ENCODE data around the gene HDAC5.
"Not testable (repeated sequence)": the region's sequence is repeated elsewhere in the genome, so short reads cannot be mapped to it uniquely, and the experiment has no call there.

Gene HDAC5

GRCh38 chr17:44066204-44066930 is 57.1 kb downstream of the HDAC5 start, which contains the start of gene LSM12:
LSM12 (minus strand) TSS chr17:44066671; CDS start chr17:44066587, 84 bp downstream.
- peak; percentile 91 to 93 for DNase-seq

GRCh38 chr17:44065668-44066203 is 57.7 kb downstream of the HDAC5 start:
- DNase-seq = no peak

- no peak for DNase-seq
Measured at GRCh38 chr17:44063704-44064639, 59.5 kb downstream of the HDAC5 start.

DNA sequence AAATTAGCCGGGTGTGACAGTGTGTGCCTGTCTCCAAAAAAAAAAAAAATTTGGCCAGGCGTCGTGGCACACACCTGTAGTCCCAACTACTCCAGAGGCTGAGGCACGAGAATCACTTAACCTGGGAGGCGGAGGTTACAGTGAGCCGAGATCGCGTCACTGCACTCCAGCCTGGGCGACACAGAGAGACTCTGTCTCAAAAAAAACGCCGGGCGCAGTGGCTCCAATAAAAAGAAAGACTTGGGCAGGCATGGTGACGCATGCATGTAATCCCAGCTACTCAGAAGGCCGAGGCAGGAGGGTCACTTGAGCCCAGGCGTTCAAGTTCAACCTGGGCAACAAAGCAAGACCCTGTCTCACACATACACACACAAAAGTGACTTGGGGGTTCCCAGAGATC is 60.6 kb downstream of the HDAC5 start:
- no peak for DNase-seq

DNA sequence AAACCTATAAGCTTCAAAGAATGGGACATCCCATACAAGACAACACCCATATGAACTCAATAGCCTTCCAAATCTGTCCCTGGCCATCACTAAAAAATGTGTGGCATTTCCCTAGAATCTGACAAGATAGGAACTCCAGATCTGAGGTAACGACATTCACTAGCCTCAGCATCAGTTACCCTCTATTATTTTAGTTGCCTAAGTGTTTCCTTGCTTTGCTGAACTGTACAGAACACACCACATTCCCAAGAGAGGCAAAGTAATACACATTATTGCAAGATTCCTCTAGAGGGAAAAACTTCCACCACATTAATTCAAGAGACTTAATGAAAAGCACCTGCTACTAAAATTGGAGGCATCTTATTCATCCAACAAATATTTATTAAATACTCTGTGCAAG is 62.0 kb downstream of the HDAC5 start:
- DNase-seq = no peak

- no peak for DNase-seq
Measured at GRCh38 chr17:44059101-44059892, 64.1 kb downstream of the HDAC5 start.

DNA sequence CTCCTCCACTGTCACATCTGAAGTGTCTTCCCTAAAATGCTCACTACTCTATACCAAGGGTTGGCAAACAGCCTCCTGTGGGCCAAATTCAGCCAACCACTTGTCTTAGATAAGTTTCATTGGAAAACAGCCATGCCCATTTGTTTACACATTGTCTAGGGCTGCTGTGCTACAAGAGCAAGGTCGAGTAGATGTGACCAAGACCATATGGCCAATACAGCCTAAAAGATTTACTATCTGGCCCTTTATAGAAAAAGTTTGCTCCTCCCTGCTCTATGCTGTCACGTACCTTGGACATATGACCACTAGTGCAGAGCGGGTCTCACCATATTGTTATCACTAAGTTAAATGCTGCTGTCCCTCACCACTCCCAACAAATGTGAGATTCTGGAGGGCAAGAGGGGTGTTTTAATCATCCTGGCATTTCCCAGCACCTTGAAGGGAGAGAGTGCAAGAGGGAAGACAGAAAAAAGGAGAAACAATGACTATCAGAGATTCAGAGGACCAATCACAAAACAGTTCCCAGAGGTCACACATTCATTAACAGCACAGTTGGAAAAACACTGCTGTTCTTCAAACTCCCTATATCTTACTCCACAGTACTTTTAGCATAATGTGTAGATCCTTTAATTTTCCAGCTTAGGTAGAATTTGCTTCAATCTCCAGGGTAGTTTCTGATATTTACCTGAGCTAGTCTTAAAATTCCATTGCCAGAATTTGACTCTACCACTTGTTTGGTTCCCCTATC is 70.1 kb downstream of the HDAC5 start:
- no peak for DNase-seq

DNA sequence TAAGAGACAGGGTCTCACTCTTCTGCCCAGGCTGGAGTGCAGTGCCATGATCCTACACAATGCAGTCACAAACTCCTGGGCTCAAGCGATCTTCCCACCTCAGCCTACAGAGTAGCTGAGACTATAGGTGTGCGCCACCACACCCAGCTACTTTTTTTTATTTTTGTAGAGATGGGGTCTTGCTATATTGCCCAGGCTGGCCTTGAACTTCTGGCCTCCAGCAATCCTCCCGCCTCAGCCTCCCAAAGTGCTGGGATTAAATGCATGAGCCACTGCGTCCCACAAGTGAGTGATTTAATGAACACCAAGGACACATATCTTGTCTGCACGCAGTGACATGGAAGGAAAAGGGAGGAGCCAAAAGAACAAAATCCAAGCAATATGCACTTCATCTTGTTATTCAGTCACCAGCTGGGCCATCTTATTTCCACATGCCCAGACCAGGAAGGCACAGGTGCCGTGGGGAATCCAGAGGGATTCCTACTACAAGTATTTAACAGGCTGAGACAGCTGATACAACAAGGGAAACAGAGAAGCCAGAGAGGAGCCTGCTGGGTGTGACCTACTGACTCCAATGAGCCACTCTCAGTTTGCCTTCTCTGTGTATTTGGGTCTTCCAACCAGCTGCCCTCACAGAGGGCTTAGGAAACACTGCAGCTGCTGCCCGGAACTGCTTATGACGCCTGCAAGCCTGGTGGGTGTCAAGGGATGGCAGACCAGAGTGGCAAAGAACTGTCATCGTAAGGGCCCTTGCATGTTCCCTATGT is 74.0 kb downstream of the HDAC5 start:
- DNase-seq = peak in 1 of 2 experiments; percentile 19

- not testable (repeated sequence) for DNase-seq
Measured at GRCh38 chr17:44046893-44047292, 76.5 kb downstream of the HDAC5 start.

DNA sequence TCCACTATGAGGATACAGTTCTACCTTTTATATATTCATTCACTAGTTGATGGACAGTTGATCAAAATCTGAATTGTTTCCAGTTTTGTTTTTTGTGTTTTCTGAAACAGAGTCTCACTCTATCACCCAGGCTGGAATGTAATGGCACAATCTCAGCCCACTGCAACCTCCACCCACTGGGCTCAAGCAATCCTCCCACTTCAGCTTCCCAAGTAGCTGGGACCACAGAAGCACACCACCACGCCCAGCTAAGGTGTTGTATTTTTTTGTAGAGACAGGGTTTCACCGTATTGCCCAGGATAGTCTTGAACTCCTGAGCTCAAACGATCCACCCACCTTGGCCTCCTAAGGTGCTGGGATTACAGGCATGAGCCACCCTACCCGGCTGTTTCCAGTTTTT is 78.0 kb downstream of the HDAC5 start:
- DNase-seq = no peak

GRCh38 chr17:44044071-44044470 is 79.4 kb downstream of the HDAC5 start:
- no peak for DNase-seq

- DNase-seq = no peak
Measured at GRCh38 chr17:44043272-44043696, 80.2 kb downstream of the HDAC5 start.

DNA sequence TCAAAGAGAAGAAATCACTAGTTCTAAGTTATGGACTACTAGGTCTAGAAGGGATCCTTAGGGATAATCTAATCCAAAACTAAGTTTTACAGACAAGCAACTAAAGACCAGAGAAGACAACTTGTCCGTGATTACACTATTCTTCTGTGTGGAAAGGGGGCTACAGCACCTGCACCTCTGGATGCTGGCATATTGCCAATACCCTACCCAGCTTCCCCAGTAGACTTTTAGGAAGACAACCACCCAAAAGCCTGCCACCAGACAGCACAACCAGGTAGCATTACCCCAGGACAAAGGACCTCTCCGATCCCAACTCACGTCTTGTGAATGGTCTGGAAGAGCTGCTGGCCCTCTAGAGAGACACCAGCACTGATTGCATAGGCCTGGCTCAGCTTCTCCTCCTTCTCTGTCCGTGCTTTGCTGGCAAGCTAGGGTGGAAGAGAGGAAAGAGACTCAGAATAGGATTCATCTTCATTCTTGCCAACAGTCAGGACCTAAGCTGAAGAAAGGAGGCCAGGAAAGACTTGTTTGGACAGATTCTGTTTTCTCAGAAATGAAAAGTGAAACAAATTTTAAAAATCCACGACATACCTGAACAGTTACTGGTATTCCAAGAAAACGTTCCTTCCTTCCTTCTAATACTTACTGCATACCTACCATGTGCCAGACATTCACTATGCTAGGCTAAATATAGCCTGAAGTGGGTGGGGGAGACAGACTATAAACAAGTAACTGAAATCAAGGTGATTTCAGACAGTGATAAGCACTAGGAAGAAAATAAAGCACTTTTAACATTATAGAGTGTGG is 83.4 kb downstream of the HDAC5 start:
- no peak for DNase-seq

- DNase-seq = peak; percentile 94 to 96
Measured at GRCh38 chr17:44038604-44039011, 84.8 kb downstream of the HDAC5 start.

- DNase-seq = no peak
Measured at GRCh38 chr17:44037471-44037870, 86.0 kb downstream of the HDAC5 start.

GRCh38 chr17:44034688-44035087 is 88.8 kb downstream of the HDAC5 start:
- not testable (repeated sequence) for DNase-seq

DNA sequence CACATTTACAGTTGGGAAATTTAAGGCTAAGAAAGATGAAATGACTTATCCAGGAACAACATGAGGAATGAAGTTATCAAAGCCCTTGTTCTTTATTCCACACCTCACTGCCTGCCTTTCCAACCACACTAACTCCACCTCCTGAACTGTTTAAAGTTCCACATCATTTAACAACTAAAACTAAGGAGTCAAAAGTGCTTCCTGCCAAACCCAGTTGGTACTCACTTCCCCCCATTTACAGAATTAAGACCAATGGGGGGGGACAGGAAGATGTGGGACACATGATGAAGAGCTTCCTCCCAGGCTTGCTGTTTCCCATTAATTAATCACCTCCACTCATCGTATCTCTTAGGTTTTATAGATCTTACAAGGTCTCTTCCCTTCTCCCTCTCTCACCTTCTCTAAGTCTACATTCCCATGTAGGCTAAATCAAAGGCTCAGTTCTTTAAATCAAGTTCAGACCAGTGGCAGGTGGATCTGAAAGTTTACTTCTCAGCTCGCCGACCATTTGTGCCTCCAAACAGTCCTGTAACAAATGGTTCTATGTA is 89.5 kb downstream of the HDAC5 start:
- DNase-seq = no peak

DNA sequence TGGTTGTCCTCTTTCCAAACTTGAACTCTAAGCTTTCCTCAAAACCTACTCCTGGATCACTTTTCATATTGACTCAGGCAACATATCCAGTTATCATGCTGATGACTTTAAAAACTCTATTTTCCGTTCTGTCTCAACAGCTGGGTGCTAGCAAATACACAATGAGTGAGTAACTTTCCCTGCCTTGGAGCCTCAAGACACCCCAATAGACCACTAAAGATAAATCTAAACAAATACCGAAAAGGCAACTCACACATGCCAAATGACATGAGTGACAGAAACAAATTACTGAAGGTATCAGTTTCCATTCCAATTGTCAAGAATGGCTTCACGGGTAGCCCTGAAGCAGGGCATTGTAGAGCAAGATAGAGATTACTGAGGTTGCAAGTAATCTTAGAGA is 93.0 kb downstream of the HDAC5 start:
- no peak for DNase-seq

DNA sequence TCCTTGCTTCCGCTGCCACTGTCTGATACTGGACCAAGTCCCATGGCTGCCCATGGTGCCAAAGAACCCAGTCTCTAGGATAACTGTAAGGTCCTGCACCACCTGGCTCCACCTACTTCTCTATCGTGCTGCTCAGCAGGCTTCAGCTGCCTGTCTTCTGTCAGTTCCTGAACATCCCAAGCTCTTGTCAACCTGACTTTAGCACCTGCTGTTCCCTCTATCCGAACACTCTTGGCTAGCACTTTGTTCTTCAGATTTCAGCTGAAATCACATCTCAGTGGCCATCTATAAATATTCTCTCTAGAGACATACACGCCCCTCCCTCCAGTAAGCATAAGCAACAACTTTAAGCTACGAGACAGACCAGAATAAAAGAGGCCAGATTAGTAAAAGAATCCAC is 93.7 kb downstream of the HDAC5 start:
- no peak for DNase-seq
